RWPE2 (cell line): ENCODE results near the gene USP49.

ENCODE experiments used
- ATAC-seq: fragments of 200-7000 bp; cut with Tn5 transposase; 3 replicates; pipeline ENCODE4 v1.9.1; 2021; ENCODE audit warnings: low read depth
- DNase-seq: peaks from one replicate; pipeline ENCODE4 v3.0.0-alpha.2; 2020; ENCODE audit warnings: low spot score
- H3K27ac ChIP-seq: fragments of 450-650 bp; 2 replicates; pipeline ENCODE4 v1.5.1; 2017; ENCODE audit warnings: mild to moderate bottlenecking; ENCODE audit not compliant: poor library complexity, severe bottlenecking
- H3K27me3 ChIP-seq: fragments of 250-450 bp; sonication (Bioruptor Pico); 2 replicates; pipeline ENCODE4 v1.5.1; 2021; ENCODE audit warnings: mild to moderate bottlenecking, moderate library complexity; ENCODE audit not compliant: insufficient read depth, poor library complexity, severe bottlenecking
- H3K36me3 ChIP-seq: fragments of 250-450 bp; sonication (Bioruptor Pico); 2 replicates; pipeline ENCODE4 v1.5.1; 2020; ENCODE audit warnings: low read depth, mild to moderate bottlenecking, moderate library complexity
- H3K4me1 ChIP-seq: fragments of 250-450 bp; sonication (Bioruptor Pico); 2 replicates; pipeline ENCODE4 v1.5.1; 2021; ENCODE audit warnings: mild to moderate bottlenecking, moderate library complexity; ENCODE audit not compliant: insufficient read depth, poor library complexity, severe bottlenecking
- H3K4me3 ChIP-seq: fragments of 250-450 bp; sonication (Bioruptor Pico); 2 replicates; pipeline ENCODE4 v1.5.1; 2021; ENCODE audit warnings: mild to moderate bottlenecking, moderate library complexity; ENCODE audit not compliant: severe bottlenecking
- H3K9me3 ChIP-seq: fragments of 250-450 bp; sonication (Bioruptor Pico); 2 replicates; pipeline ENCODE4 v1.5.1; 2021; ENCODE audit warnings: mild to moderate bottlenecking, moderate library complexity; ENCODE audit not compliant: severe bottlenecking
- CTCF ChIP-seq: fragments of 450-650 bp; IDR thresholded peaks from one replicate; pipeline ENCODE4 v1.5.1; 2017; ENCODE audit warnings: mild to moderate bottlenecking, moderate library complexity; ENCODE audit not compliant: poor library complexity, severe bottlenecking

The USP49 gene

GRCh38 chr6:41777551-41778285, 117.5 kb downstream of the USP49 start:
- Histone ChIP-seq H3K27me3 (no peaks in the 10 kb centered on the region), H3K4me3 (no peak overlapping the region), H3K27ac (no peak overlapping the region), H3K9me3 (no peaks in the 10 kb centered on the region), H3K4me1 (peaks cover 9% of the 10 kb centered on the region), H3K36me3 (peaks cover 47% of the 10 kb centered on the region)
- no peak for ATAC-seq
- DNase-seq, result no peak
- no peak for TF ChIP-seq CTCF

GRCh38 chr6:41775293-41775882, 119.8 kb downstream of the USP49 start:
- Histone ChIP-seq H3K27ac (no peak overlapping the region), H3K9me3 (no peaks in the 10 kb centered on the region), H3K36me3 (peaks cover 55% of the 10 kb centered on the region), H3K4me1 (peaks cover 3% of the 10 kb centered on the region), H3K4me3 (no peak overlapping the region), H3K27me3 (no peaks in the 10 kb centered on the region)
- DNase-seq (no peak), ATAC-seq (no peak)
- TF ChIP-seq CTCF, result no peak

- Histone ChIP-seq H3K4me3 (no peak overlapping the region), H3K36me3 (peaks cover 55% of the 10 kb centered on the region), H3K9me3 (no peaks in the 10 kb centered on the region), H3K27ac (no peak overlapping the region), H3K4me1 (peaks cover 3% of the 10 kb centered on the region), H3K27me3 (no peaks in the 10 kb centered on the region)
- ATAC-seq, result no peak
- DNase-seq, result no peak
- no peak for TF ChIP-seq CTCF
Measured at GRCh38 chr6:41774841-41775240, 120.3 kb downstream of the USP49 start.

- no peak for TF ChIP-seq CTCF
- H3K27ac ChIP-seq, result no peak overlapping the region
- H3K9me3 ChIP-seq, result no peaks in the 10 kb centered on the region
- peaks cover 7% of the 10 kb centered on the region for H3K4me1 ChIP-seq
- H3K27me3 ChIP-seq, result no peaks in the 10 kb centered on the region
- H3K4me3 ChIP-seq, result no peak overlapping the region
- ATAC-seq, result no peak
- H3K36me3 ChIP-seq, result peaks cover 38% of the 10 kb centered on the region
- DNase-seq, result no peak
Measured at GRCh38 chr6:41771058-41771983, 123.9 kb downstream of the USP49 start.
